GM19099 (cell line): ENCODE data around the gene TMTC2.

ENCODE experiments used
- POLR2A ChIP-seq: IDR thresholded peaks from 3 replicates; pipeline ENCODE4 v1.6.1; 2011; ENCODE audit warnings: low read depth; ENCODE audit not compliant: insufficient read length; ENCODE audit errors: extremely low read depth

Gene TMTC2

GRCh38 chr12:82686168-82687020 is at the start of gene TMTC2:
TMTC2 (plus strand) TSS chr12:82686906.
- peak; percentile 87 for TF ChIP-seq POLR2A

- no peak for TF ChIP-seq POLR2A
These were observed 48.4 kb upstream of the TMTC2 start for GRCh38 chr12:82638324-82638723.

GRCh38 chr12:82644896-82645295 is 41.8 kb upstream of the TMTC2 start:
- TF ChIP-seq POLR2A, result no peak

- TF ChIP-seq POLR2A, result no peak
These were observed 41.3 kb upstream of the TMTC2 start for GRCh38 chr12:82645414-82645813.

GRCh38 chr12:82647853-82648252 is 38.9 kb upstream of the TMTC2 start:
- TF ChIP-seq POLR2A, result no peak

- no peak for TF ChIP-seq POLR2A
These were observed 38.3 kb upstream of the TMTC2 start for GRCh38 chr12:82648259-82648909.

- TF ChIP-seq POLR2A, result no peak
These were observed 35.9 kb upstream of the TMTC2 start for GRCh38 chr12:82650627-82651337.

GRCh38 chr12:82651489-82651888 is 35.2 kb upstream of the TMTC2 start:
- TF ChIP-seq POLR2A, result no peak

- TF ChIP-seq POLR2A, result no peak
These were observed 34.6 kb upstream of the TMTC2 start for GRCh38 chr12:82652071-82652470.

- no peak for TF ChIP-seq POLR2A
These were observed 31.0 kb upstream of the TMTC2 start for GRCh38 chr12:82655751-82656150.

GRCh38 chr12:82659343-82660207 is 27.1 kb upstream of the TMTC2 start:
- TF ChIP-seq POLR2A, result no peak

- TF ChIP-seq POLR2A, result no peak
These were observed 26.0 kb upstream of the TMTC2 start for GRCh38 chr12:82660541-82661325.

- no peak for TF ChIP-seq POLR2A
These were observed 22.8 kb upstream of the TMTC2 start for GRCh38 chr12:82663893-82664292.
